ENCODE measurements around the gene ACOX3. TPM values are rescaled to one million over a fixed set of nuclear protein-coding genes. Genes with fewer than 3 reads are reported as not detected.

Gene ACOX3
- total RNA-seq, 4 donors from 2014 or later, result 17.9 to 31.1 (median 22.5) TPM

- no peak overlapping the region for H3K4me3 ChIP-seq
- no peaks in the 10 kb centered on the region for H3K4me1 ChIP-seq
- no peak for DNase-seq
- no peak overlapping the region for H3K27ac ChIP-seq
- H3K36me3 ChIP-seq, result no peaks in the 10 kb centered on the region
- H3K27me3 ChIP-seq, result no peaks in the 10 kb centered on the region
- intact Hi-C loops (cut with DNase I; ENCODE audit: low total_unique reads), result no loop called here
- no peaks in the 10 kb centered on the region for H3K9me3 ChIP-seq
- TF ChIP-seq POLR2A (IDR thresholded peaks at IDR 0.05) (no peak), CTCF (IDR thresholded peaks at IDR 0.05) (no peak)
Observed at GRCh38 chr4:8378101-8378724, 62.3 kb downstream of the ACOX3 start.

- Histone ChIP-seq H3K4me3 (no peak overlapping the region), H3K27me3 (no peaks in the 10 kb centered on the region), H3K9me3 (no peaks in the 10 kb centered on the region), H3K4me1 (no peaks in the 10 kb centered on the region), H3K27ac (no peak overlapping the region), H3K36me3 (no peaks in the 10 kb centered on the region)
- no peak for DNase-seq
- intact Hi-C loops (cut with DNase I; ENCODE audit: low total_unique reads), result no loop called here
- TF ChIP-seq POLR2A (IDR thresholded peaks at IDR 0.05), result no peak
- TF ChIP-seq CTCF (IDR thresholded peaks at IDR 0.05), result no peak
Observed at GRCh38 chr4:8377103-8378075, 63.1 kb downstream of the ACOX3 start.

- Histone ChIP-seq H3K36me3 (no peaks in the 10 kb centered on the region), H3K4me3 (no peak overlapping the region)
- no peak for DNase-seq
Observed at GRCh38 chr4:8376361-8377102, 64.0 kb downstream of the ACOX3 start.

GRCh38 chr4:8374851-8375649 lies 65.5 kb downstream of the ACOX3 start:
- Histone ChIP-seq H3K36me3 (no peaks in the 10 kb centered on the region), H3K4me1 (no peaks in the 10 kb centered on the region)

More at GRCh38 chr4:8376361-8377102, 64.0 kb downstream of the ACOX3 start:
- Histone ChIP-seq H3K4me1 (no peaks in the 10 kb centered on the region), H3K27ac (peak overlapping the region in 1 of 2 donors; percentile 37), H3K9me3 (no peaks in the 10 kb centered on the region), H3K27me3 (no peaks in the 10 kb centered on the region)
- intact Hi-C loops (cut with DNase I; ENCODE audit: low total_unique reads), result no loop called here
- TF ChIP-seq POLR2A (IDR thresholded peaks at IDR 0.05), result no peak
- no peak for TF ChIP-seq CTCF (IDR thresholded peaks at IDR 0.05)

More at GRCh38 chr4:8374851-8375649, 65.5 kb downstream of the ACOX3 start:
- H3K27ac ChIP-seq, result no peak overlapping the region
- no peaks in the 10 kb centered on the region for H3K9me3 ChIP-seq
- intact Hi-C loops (cut with DNase I; ENCODE audit: low total_unique reads), result no loop called here
- H3K27me3 ChIP-seq, result no peaks in the 10 kb centered on the region
- no peak for TF ChIP-seq CTCF (IDR thresholded peaks at IDR 0.05)
- TF ChIP-seq POLR2A (IDR thresholded peaks at IDR 0.05), result no peak
- DNase-seq, result no peak
- H3K4me3 ChIP-seq, result no peak overlapping the region
